Osteocyte (in vitro differentiated cells): ENCODE results near the gene MAP2K6. TPM values are rescaled to one million over a fixed set of nuclear protein-coding genes. Genes with fewer than 3 reads are reported as not detected.

Experiments
- DNase-seq: peaks from one replicate; pipeline ENCODE4 v3.0.0; 2021; ENCODE audit warnings: mixed read lengths; ENCODE audit not compliant: unreplicated experiment; ENCODE audit errors: extremely low spot score
- H3K27ac Mint-ChIP-seq: one replicate; pipeline ENCODE4 v1.8.0; 2021; ENCODE audit warnings: mild to moderate bottlenecking, mixed read lengths; ENCODE audit not compliant: unreplicated experiment
- H3K27me3 Mint-ChIP-seq: one replicate; pipeline ENCODE4 v1.8.0; 2021; ENCODE audit warnings: mixed read lengths; ENCODE audit not compliant: unreplicated experiment
- H3K36me3 Mint-ChIP-seq: one replicate; pipeline ENCODE4 v1.8.0; 2021; ENCODE audit warnings: mixed read lengths; ENCODE audit not compliant: unreplicated experiment
- H3K4me1 Mint-ChIP-seq: one replicate; pipeline ENCODE4 v1.8.0; 2021; ENCODE audit warnings: mixed read lengths; ENCODE audit not compliant: unreplicated experiment
- H3K4me3 Mint-ChIP-seq: one replicate; pipeline ENCODE4 v1.8.0; 2021; ENCODE audit warnings: mild to moderate bottlenecking, moderate library complexity, mixed read lengths; ENCODE audit not compliant: unreplicated experiment
- H3K9me3 Mint-ChIP-seq: one replicate; pipeline ENCODE4 v1.8.0; 2021; ENCODE audit warnings: mixed read lengths; ENCODE audit not compliant: unreplicated experiment
- CTCF ChIP-seq: fragments of 200-600 bp; sonication (generic); IDR thresholded peaks from 2 replicates; pipeline ENCODE4 v1.5.0; 2021; ENCODE audit warnings: antibody characterized with exemption, mild to moderate bottlenecking, moderate library complexity
- long read RNA-seq: library from polyadenylated mRNA; unstranded; transcript quantifications from one replicate; pipeline ENCODE4 v2.0.0, GENCODE V29; 2021
- total RNA-seq: library from RNA; stranded (reverse); gene quantifications from 2 replicates; pipeline ENCODE4 v1.2.1, GENCODE V29; 2021

MAP2K6 gene
- 2.8 TPM in 2 replicates for total RNA-seq
- long read RNA-seq, full-length matches to known transcripts: 10 of 16 reads
- long read RNA-seq, partial matches to known transcripts: 1 of 16 reads
- long read RNA-seq, other reads (novel, unspliced or antisense): 5 of 16 reads

DNA sequence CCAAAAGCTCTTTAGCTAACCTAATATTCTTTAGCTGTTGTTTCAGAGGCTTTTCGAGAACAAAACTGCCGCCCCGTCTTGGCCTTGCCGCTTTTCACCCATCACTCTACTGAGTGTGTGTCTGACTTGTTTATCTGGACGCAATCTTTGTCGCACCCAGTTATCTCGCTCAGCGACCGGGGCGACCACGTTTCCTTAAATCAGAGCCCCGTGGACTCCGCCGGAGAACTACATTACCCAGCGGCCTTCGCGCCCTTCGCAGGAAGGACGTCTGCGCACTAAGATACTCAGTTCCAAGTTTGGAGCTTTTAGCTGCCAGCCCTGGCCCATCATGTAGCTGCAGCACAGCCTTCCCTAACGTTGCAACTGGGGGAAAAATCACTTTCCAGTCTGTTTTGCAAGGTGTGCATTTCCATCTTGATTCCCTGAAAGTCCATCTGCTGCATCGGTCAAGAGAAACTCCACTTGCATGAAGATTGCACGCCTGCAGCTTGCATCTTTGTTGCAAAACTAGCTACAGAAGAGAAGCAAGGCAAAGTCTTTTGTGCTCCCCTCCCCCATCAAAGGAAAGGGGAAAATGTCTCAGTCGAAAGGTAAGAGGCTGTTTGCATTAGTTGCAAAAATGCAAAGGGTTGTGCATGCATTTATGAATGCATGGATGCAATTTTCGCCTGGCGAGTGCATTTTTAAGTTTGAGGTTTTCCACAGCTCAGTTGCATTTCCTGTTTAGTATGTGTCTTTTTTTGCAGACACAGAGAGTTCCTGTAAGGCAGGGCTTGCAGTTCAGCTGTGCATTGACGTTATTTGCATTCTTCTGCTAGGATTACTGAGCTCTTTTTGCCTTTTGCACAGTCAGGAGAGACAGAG is at the start of gene MAP2K6:
MAP2K6 (plus strand) TSS at position 290 of the 867 bp plus-strand sequence; CDS start at position 578, 288 bp downstream.
- no peak within 1 kb of the TSS for H3K4me3 Mint-ChIP-seq
- no peak within 1 kb of the TSS for H3K27ac Mint-ChIP-seq
- DNase-seq: no peak
- no peaks in the 10 kb centered on the region for H3K9me3 Mint-ChIP-seq
- H3K36me3 Mint-ChIP-seq: no peaks in the 10 kb centered on the region
- TF ChIP-seq CTCF: no peak
- H3K27me3 Mint-ChIP-seq: no peaks in the 10 kb centered on the region
- H3K4me1 Mint-ChIP-seq: no peaks in the 10 kb centered on the region

GRCh38 chr17:69367298-69367697 is 47.2 kb upstream of the MAP2K6 start:
- no peaks in the 10 kb centered on the region for H3K4me1 Mint-ChIP-seq
- no peak for TF ChIP-seq CTCF
- no peaks in the 10 kb centered on the region for H3K9me3 Mint-ChIP-seq
- DNase-seq: no peak
- H3K27ac Mint-ChIP-seq: no peak overlapping the region
- peaks cover 6% of the 10 kb centered on the region for H3K27me3 Mint-ChIP-seq
- H3K36me3 Mint-ChIP-seq: no peaks in the 10 kb centered on the region
- H3K4me3 Mint-ChIP-seq: no peak overlapping the region

GRCh38 chr17:69373069-69373468 is 41.4 kb upstream of the MAP2K6 start:
- Mint-ChIP-seq H3K4me3 (no peak overlapping the region), H3K9me3 (no peaks in the 10 kb centered on the region), H3K27ac (no peak overlapping the region), H3K36me3 (no peaks in the 10 kb centered on the region), H3K27me3 (peaks cover 6% of the 10 kb centered on the region), H3K4me1 (no peaks in the 10 kb centered on the region)
- no peak for TF ChIP-seq CTCF
- no peak for DNase-seq

DNA sequence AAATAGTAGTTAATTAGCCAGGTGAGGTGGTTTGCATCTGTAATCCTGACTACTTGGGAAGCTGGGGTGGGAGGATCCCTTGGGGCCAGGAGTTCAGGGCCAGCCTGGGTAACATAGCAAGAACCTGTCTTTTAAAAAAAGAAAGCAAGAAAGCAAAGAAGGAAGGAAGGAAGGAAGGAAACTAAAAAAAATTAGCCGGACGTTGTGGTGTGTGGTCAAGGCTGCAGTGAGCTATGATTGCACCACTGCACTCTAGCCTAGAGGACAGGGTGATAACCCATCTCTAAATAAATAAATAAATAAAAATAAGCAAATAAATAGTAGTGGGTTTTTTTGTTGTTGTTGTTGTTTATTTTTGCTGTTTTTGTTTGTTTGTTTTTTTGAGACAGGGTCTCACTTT is 39.3 kb upstream of the MAP2K6 start:
- no peaks in the 10 kb centered on the region for H3K4me1 Mint-ChIP-seq
- TF ChIP-seq CTCF: no peak

GRCh38 chr17:69388822-69389442 is 25.6 kb upstream of the MAP2K6 start:
- Mint-ChIP-seq H3K4me1 (peaks cover 8% of the 10 kb centered on the region), H3K27me3 (peaks cover 3% of the 10 kb centered on the region), H3K9me3 (no peaks in the 10 kb centered on the region), H3K36me3 (no peaks in the 10 kb centered on the region), H3K27ac (peak overlapping the region; percentile 46), H3K4me3 (no peak overlapping the region)
- DNase-seq: no peak
- no peak for TF ChIP-seq CTCF

More for the DNA sequence above, 39.3 kb upstream of the MAP2K6 start:
- Mint-ChIP-seq H3K4me3 (no peak overlapping the region), H3K36me3 (no peaks in the 10 kb centered on the region), H3K9me3 (no peaks in the 10 kb centered on the region), H3K27me3 (no peaks in the 10 kb centered on the region), H3K27ac (no peak overlapping the region)
- no peak for DNase-seq
